ENCODE measurements around the gene DTD1. TPM values are rescaled to one million over a fixed set of nuclear protein-coding genes. Genes with fewer than 3 reads are reported as not detected.

The DTD1 gene
- total RNA-seq, 1 donor from 2014 or later, result 22.2 TPM

GRCh38 chr20:18645196-18645745, 57.4 kb downstream of the DTD1 start:
- no peak for TF ChIP-seq CTCF (IDR thresholded peaks at IDR 0.05)
- H3K27me3 Mint-ChIP-seq (ENCODE audit: low read depth), result no peaks in the 10 kb centered on the region
- H3K9me3 Mint-ChIP-seq (ENCODE audit: low read depth), result no peaks in the 10 kb centered on the region
- no peak overlapping the region for H3K4me3 Mint-ChIP-seq (ENCODE audit: unreplicated experiment)
- peaks cover 4% of the 10 kb centered on the region for H3K36me3 Mint-ChIP-seq (ENCODE audit: low read depth)
- H3K27ac Mint-ChIP-seq (ENCODE audit: unreplicated experiment), result no peak overlapping the region
- peaks cover 16% of the 10 kb centered on the region for H3K4me1 Mint-ChIP-seq (ENCODE audit: low read depth)
- no peak for DNase-seq (ENCODE audit: low spot score)

- TF ChIP-seq CTCF (IDR thresholded peaks at IDR 0.05), result no peak
- H3K36me3 Mint-ChIP-seq (ENCODE audit: low read depth), result peaks cover 4% of the 10 kb centered on the region
- DNase-seq (ENCODE audit: low spot score), result no peak
- H3K4me1 Mint-ChIP-seq (ENCODE audit: low read depth), result peaks cover 15% of the 10 kb centered on the region
- no peaks in the 10 kb centered on the region for H3K9me3 Mint-ChIP-seq (ENCODE audit: low read depth)
- H3K4me3 Mint-ChIP-seq (ENCODE audit: unreplicated experiment), result no peak overlapping the region
- no peaks in the 10 kb centered on the region for H3K27me3 Mint-ChIP-seq (ENCODE audit: low read depth)
- no peak overlapping the region for H3K27ac Mint-ChIP-seq (ENCODE audit: unreplicated experiment)
Measured at GRCh38 chr20:18645851-18646250, 58.0 kb downstream of the DTD1 start.

GRCh38 chr20:18647777-18648176, 59.9 kb downstream of the DTD1 start:
- no peak overlapping the region for H3K4me3 Mint-ChIP-seq (ENCODE audit: unreplicated experiment)
- no peak for DNase-seq (ENCODE audit: low spot score)
- no peaks in the 10 kb centered on the region for H3K9me3 Mint-ChIP-seq (ENCODE audit: low read depth)
- no peak overlapping the region for H3K27ac Mint-ChIP-seq (ENCODE audit: unreplicated experiment)
- no peak for TF ChIP-seq CTCF (IDR thresholded peaks at IDR 0.05)
- no peaks in the 10 kb centered on the region for H3K27me3 Mint-ChIP-seq (ENCODE audit: low read depth)
- peaks cover 4% of the 10 kb centered on the region for H3K36me3 Mint-ChIP-seq (ENCODE audit: low read depth)
- H3K4me1 Mint-ChIP-seq (ENCODE audit: low read depth), result peaks cover 13% of the 10 kb centered on the region

GRCh38 chr20:18650224-18650623, 62.4 kb downstream of the DTD1 start:
- Mint-ChIP-seq H3K27ac (ENCODE audit: unreplicated experiment) (no peak overlapping the region), H3K9me3 (ENCODE audit: low read depth) (no peaks in the 10 kb centered on the region), H3K27me3 (ENCODE audit: low read depth) (no peaks in the 10 kb centered on the region), H3K36me3 (ENCODE audit: low read depth) (peaks cover 2% of the 10 kb centered on the region), H3K4me3 (ENCODE audit: unreplicated experiment) (no peak overlapping the region), H3K4me1 (ENCODE audit: low read depth) (peaks cover 13% of the 10 kb centered on the region)
- TF ChIP-seq CTCF (IDR thresholded peaks at IDR 0.05), result no peak
- DNase-seq (ENCODE audit: low spot score), result no peak

GRCh38 chr20:18653736-18654447, 66.0 kb downstream of the DTD1 start:
- no peak for TF ChIP-seq CTCF (IDR thresholded peaks at IDR 0.05)
- Mint-ChIP-seq H3K27me3 (ENCODE audit: low read depth) (no peaks in the 10 kb centered on the region), H3K9me3 (ENCODE audit: low read depth) (no peaks in the 10 kb centered on the region), H3K4me1 (ENCODE audit: low read depth) (peaks cover 7% of the 10 kb centered on the region), H3K27ac (ENCODE audit: unreplicated experiment) (no peak overlapping the region), H3K4me3 (ENCODE audit: unreplicated experiment) (no peak overlapping the region), H3K36me3 (ENCODE audit: low read depth) (peaks cover 2% of the 10 kb centered on the region)
- no peak for DNase-seq (ENCODE audit: low spot score)

All from chondrocyte (in vitro differentiated cells).